OCI-LY1 (cell line): ENCODE results near the gene MIA2.

ENCODE experiments used
- H2AFZ ChIP-seq: fragments of 200-600 bp; sonication (generic), shearing (Covaris generic); 2 replicates; pipeline ENCODE4 v1.6.0; 2014; ENCODE audit warnings: antibody characterized with exemption, mild to moderate bottlenecking, low read length
- H3F3A ChIP-seq: fragments of 200-600 bp; sonication (generic), shearing (Covaris generic); 2 replicates; pipeline ENCODE4 v1.6.0; 2014; ENCODE audit warnings: mild to moderate bottlenecking, antibody characterized with exemption, low read length, moderate library complexity; ENCODE audit not compliant: insufficient read depth
- H3K27ac ChIP-seq: fragments of 200-600 bp; sonication (generic); 2 replicates; pipeline ENCODE4 v1.5.1; 2014; ENCODE audit warnings: low read length, mixed run types, mild to moderate bottlenecking, low read depth; ENCODE audit not compliant: poor library complexity, severe bottlenecking
- H3K27me3 ChIP-seq: fragments of 200-600 bp; sonication (generic); 2 replicates; pipeline ENCODE4 v1.6.0; 2014; ENCODE audit warnings: antibody characterized with exemption, mild to moderate bottlenecking, low read length, moderate library complexity; ENCODE audit not compliant: insufficient read depth
- H3K36me3 ChIP-seq: fragments of 200-600 bp; sonication (generic); 2 replicates; pipeline ENCODE4 v1.6.1; 2014; ENCODE audit warnings: mild to moderate bottlenecking, antibody characterized with exemption, low read length, moderate library complexity, mixed read lengths; ENCODE audit not compliant: insufficient read depth
- H3K4me1 ChIP-seq: fragments of 200-600 bp; sonication (generic); 2 replicates; pipeline ENCODE4 v1.5.1; 2014; ENCODE audit warnings: mild to moderate bottlenecking, low read length, moderate library complexity; ENCODE audit not compliant: insufficient read depth, severe bottlenecking
- H3K4me2 ChIP-seq: fragments of 200-600 bp; sonication (generic), shearing (Covaris generic); 2 replicates; pipeline ENCODE4 v1.6.1; 2014; ENCODE audit warnings: low read length
- H3K4me3 ChIP-seq: fragments of 200-600 bp; sonication (generic); 2 replicates; pipeline ENCODE4 v1.5.1; 2014; ENCODE audit warnings: low read length, low read depth, mild to moderate bottlenecking, mixed read lengths; ENCODE audit not compliant: poor library complexity, severe bottlenecking
- H3K79me2 ChIP-seq: fragments of 200-600 bp; shearing (Covaris generic); 2 replicates; pipeline ENCODE4 v1.6.1; 2016; ENCODE audit warnings: mixed run types, low read length, mixed read lengths; ENCODE audit not compliant: insufficient read depth
- H3K9ac ChIP-seq: fragments of 200-600 bp; sonication (generic), shearing (Covaris generic); 2 replicates; pipeline ENCODE4 v1.6.1; 2014; ENCODE audit warnings: mild to moderate bottlenecking, low read length, mixed read lengths
- H3K9me2 ChIP-seq: fragments of 200-600 bp; sonication (generic), shearing (Covaris generic); 2 replicates; pipeline ENCODE4 v1.6.1; 2014; ENCODE audit warnings: low read depth, mild to moderate bottlenecking, low read length, mixed read lengths
- H3K9me3 ChIP-seq: fragments of 200-600 bp; shearing (Covaris generic); 2 replicates; pipeline ENCODE4 v1.6.1; 2014; ENCODE audit warnings: low read length, mixed read lengths
- H4K20me1 ChIP-seq: fragments of 200-600 bp; sonication (generic), shearing (Covaris generic); 2 replicates; pipeline ENCODE4 v1.6.0; 2016; ENCODE audit warnings: mild to moderate bottlenecking, low read length; ENCODE audit not compliant: insufficient read depth
- EZH2 ChIP-seq: fragments of 200-600 bp; sonication (generic), shearing (Covaris generic); IDR thresholded peaks from 2 replicates; pipeline ENCODE4 v1.8.0; 2017; ENCODE audit warnings: borderline replicate concordance, mixed run types, mild to moderate bottlenecking, antibody characterized with exemption, low read length, moderate library complexity, mixed read lengths
- TF ChIP-seq, protein P1 (sequence below): fragments of 200-600 bp; sonication (generic), shearing (Covaris generic); IDR thresholded peaks from 2 replicates; pipeline ENCODE4 v1.5.1; 2017; ENCODE audit warnings: mild to moderate bottlenecking, antibody characterized with exemption, low read length, moderate library complexity, mixed read lengths

The MIA2 gene

DNA sequence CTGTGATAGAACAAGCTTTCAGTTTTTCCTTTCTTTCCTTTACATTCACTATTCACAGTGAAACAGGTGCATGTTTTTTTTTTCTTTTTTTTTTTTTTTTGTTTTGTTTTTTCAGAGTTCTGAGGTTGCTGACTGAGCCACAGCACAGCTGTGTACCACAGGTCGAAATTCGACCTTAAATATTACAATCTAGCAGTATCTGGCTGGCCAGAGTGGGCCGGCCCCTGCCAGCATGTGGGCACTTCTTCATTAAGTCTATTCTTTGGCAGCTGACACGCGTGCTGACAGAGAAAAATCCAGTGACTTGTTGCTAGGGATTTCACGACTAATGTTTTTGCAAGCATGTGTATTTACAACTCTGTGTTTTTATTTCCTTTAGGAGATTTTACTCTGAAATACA is 164.7 kb downstream of the MIA2 start:
- Histone ChIP-seq H3K4me1 (no peaks in the 10 kb centered on the region), H3K9me3 (no peaks in the 10 kb centered on the region), H3F3A (no peaks in the 10 kb centered on the region), H3K27me3 (no peaks in the 10 kb centered on the region), H3K4me2 (no peak overlapping the region), H4K20me1 (no peaks in the 10 kb centered on the region), H3K4me3 (no peak overlapping the region), H3K9ac (no peak overlapping the region), H3K27ac (no peak overlapping the region), H3K36me3 (peaks cover 36% of the 10 kb centered on the region; the same call in 1 of the 2 replicates), H3K79me2 (peaks cover 3% of the 10 kb centered on the region; the same call in 1 of the 2 replicates), H3K9me2 (no peaks in the 10 kb centered on the region), H2AFZ (no peak overlapping the region)
- TF ChIP-seq, protein P1, sequence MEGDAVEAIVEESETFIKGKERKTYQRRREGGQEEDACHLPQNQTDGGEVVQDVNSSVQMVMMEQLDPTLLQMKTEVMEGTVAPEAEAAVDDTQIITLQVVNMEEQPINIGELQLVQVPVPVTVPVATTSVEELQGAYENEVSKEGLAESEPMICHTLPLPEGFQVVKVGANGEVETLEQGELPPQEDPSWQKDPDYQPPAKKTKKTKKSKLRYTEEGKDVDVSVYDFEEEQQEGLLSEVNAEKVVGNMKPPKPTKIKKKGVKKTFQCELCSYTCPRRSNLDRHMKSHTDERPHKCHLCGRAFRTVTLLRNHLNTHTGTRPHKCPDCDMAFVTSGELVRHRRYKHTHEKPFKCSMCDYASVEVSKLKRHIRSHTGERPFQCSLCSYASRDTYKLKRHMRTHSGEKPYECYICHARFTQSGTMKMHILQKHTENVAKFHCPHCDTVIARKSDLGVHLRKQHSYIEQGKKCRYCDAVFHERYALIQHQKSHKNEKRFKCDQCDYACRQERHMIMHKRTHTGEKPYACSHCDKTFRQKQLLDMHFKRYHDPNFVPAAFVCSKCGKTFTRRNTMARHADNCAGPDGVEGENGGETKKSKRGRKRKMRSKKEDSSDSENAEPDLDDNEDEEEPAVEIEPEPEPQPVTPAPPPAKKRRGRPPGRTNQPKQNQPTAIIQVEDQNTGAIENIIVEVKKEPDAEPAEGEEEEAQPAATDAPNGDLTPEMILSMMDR, result no peak
- no peak for TF ChIP-seq EZH2

DNA sequence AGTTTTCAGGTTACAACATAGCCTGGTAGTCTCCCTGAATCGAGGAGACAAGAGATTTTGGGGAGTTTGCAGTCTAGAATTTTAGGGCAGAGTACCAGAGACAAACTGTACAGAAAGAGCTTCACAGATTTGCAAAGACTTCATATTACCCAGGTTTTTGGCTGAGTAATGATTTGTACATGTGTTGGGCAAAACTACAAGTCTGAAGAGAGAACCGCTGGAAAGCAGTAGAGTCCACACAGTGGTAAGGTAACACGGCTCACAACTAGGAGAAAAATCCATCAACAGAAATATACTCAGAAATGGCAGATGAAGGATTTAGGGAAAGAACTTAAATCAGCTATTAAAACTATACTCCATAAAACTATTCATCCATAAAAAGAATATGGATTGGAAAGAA is 172.8 kb downstream of the MIA2 start:
- Histone ChIP-seq H3K79me2 (peaks cover 17% of the 10 kb centered on the region; the same call in 1 of the 2 replicates), H3K4me3 (no peak overlapping the region), H3K27ac (no peak overlapping the region), H3K4me1 (no peaks in the 10 kb centered on the region), H3K9me3 (peaks cover 11% of the 10 kb centered on the region; the same call in 1 of the 2 replicates), H3K9me2 (no peaks in the 10 kb centered on the region), H3F3A (0 out of 2 replicates have a peak, but pooled peaks cover 5% of the 10 kb centered on the region), H3K27me3 (no peaks in the 10 kb centered on the region), H3K4me2 (no peak overlapping the region), H3K36me3 (peaks cover 2% of the 10 kb centered on the region; the same call in 1 of the 2 replicates), H4K20me1 (no peaks in the 10 kb centered on the region), H3K9ac (no peak overlapping the region), H2AFZ (no peak overlapping the region)
- TF ChIP-seq, protein P1, result no peak
- TF ChIP-seq EZH2, result no peak

DNA sequence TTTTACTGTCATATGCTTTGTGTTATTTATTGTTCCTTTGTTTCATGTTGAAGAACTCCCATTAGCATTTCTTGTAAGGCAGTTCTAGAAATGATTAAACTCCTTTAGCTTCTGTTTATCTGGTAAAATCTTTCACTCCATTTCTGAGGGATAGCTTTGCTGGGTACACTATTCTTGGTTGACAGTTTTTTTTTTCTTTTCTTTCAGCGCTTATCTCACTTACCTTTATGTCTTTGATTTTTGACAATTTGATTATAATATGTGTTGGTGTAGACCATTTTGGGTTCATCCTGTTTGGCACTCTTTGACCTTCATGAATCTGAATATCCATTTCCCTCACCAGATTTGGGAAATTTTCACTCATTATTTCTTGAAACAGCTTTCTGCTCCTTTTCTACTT is 182.4 kb downstream of the MIA2 start:
- H3K79me2 ChIP-seq, result no peaks in the 10 kb centered on the region; the same call in none of the 2 replicates
- H4K20me1 ChIP-seq, result no peaks in the 10 kb centered on the region
- no peak overlapping the region for H2AFZ ChIP-seq
- H3K9me2 ChIP-seq, result no peaks in the 10 kb centered on the region
- H3K4me1 ChIP-seq, result no peaks in the 10 kb centered on the region
- H3F3A ChIP-seq, result no peaks in the 10 kb centered on the region
- no peak overlapping the region for H3K27ac ChIP-seq
- no peak overlapping the region for H3K4me2 ChIP-seq
- H3K36me3 ChIP-seq, result peaks cover 15% of the 10 kb centered on the region; the same call in 1 of the 2 replicates
- H3K9ac ChIP-seq, result no peak overlapping the region
- peaks cover 19% of the 10 kb centered on the region for H3K9me3 ChIP-seq
- H3K4me3 ChIP-seq, result no peak overlapping the region
- TF ChIP-seq EZH2, result no peak
- TF ChIP-seq, protein P1, result no peak
- no peaks in the 10 kb centered on the region for H3K27me3 ChIP-seq
